GM13977 (cell line): ENCODE measurements around the gene SLC38A6.

Experiments
- DNase-seq: peaks from one replicate; pipeline ENCODE4 v3.0.0; 2012; ENCODE audit warnings: low spot score
- in situ Hi-C: fragments of 300-500 bp; cut with MboI; formaldehyde crosslinking; loops from one replicate; pipeline ENCODE4 v1.12.0; 2022; ENCODE audit warnings: low sequenced_read_pairs, low pct_unique_long_range_greater_than_20kb, mixed read lengths, inconsistent platforms; ENCODE audit not compliant: unreplicated experiment
- TF ChIP-seq, protein P1 (sequence below): IDR thresholded peaks from 2 replicates; pipeline ENCODE4 v1.5.1; 2012; ENCODE audit warnings: mild to moderate bottlenecking, control low read depth; ENCODE audit not compliant: insufficient read depth; ENCODE audit errors: extremely low read depth, missing control alignments

The SLC38A6 gene

DNA sequence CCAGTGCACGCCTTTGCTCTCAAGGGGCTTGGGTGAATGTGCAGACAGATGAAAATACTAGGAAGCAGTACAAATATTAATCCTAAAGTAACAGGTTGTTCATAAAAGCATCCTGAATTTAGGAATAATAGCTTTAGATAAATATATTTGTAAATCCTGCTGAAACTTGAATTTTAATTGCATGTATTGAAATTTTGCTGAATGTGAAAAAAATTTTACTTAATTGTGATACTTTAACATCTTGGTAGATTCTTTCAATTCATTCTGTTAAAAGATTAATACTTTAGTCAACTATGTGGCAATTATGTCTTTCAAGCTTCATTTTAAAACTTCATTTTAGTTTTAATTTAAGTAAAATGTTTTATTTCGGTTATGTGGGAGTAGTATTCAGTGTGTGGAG is 5.5 kb downstream of the SLC38A6 start:
- in situ Hi-C loops: no loop called here
- DNase-seq: no peak
- TF ChIP-seq, protein P1, sequence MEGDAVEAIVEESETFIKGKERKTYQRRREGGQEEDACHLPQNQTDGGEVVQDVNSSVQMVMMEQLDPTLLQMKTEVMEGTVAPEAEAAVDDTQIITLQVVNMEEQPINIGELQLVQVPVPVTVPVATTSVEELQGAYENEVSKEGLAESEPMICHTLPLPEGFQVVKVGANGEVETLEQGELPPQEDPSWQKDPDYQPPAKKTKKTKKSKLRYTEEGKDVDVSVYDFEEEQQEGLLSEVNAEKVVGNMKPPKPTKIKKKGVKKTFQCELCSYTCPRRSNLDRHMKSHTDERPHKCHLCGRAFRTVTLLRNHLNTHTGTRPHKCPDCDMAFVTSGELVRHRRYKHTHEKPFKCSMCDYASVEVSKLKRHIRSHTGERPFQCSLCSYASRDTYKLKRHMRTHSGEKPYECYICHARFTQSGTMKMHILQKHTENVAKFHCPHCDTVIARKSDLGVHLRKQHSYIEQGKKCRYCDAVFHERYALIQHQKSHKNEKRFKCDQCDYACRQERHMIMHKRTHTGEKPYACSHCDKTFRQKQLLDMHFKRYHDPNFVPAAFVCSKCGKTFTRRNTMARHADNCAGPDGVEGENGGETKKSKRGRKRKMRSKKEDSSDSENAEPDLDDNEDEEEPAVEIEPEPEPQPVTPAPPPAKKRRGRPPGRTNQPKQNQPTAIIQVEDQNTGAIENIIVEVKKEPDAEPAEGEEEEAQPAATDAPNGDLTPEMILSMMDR: no peak

DNA sequence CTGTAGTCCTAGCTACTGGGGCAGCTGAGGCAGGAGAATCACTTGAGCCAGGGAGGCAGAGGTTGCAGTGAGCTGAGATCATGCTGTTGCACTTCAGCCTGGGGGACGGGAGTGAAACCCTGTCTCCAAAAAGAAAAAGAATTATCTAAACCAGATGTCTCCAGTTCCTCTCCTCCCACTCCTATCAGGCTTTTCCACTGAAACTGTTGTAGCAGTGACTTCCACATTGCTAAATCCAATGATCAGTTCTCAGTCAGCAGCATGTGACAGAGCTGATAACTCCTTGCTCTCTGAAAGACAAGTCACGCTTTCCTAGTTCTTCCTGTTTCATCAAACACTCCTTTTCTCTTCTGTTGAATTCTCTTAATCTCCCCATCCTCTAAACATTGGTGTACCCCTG is 8.6 kb downstream of the SLC38A6 start:
- in situ Hi-C loops: no loop called here
- DNase-seq: no peak
- TF ChIP-seq, protein P1: no peak

DNA sequence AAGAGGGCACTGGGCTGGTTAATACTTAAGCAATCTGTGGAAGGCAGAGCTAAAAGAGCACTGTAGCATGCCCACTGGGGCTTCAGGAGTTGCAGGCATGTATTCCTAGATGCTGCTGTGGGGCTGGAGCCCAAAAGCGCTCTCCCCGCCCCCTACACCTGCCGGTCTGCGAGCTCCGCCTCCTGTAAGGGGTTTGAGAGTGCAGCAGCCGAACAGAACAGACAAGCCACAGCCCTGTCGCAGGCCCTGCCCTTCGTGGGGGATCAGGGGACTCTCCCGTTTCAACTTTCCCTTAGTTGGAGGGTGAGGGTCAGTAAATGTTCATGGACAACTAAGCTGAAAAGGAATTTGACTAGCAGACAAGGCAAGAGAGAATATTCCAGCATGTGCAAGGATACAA is 17.6 kb downstream of the SLC38A6 start:
- TF ChIP-seq, protein P1: no peak
- in situ Hi-C loops: no loop called here
- no peak for DNase-seq

- in situ Hi-C loops: no loop called here
- DNase-seq: no peak
- TF ChIP-seq, protein P1: no peak
Measured at GRCh38 chr14:60999536-60999935, 18.5 kb downstream of the SLC38A6 start.

DNA sequence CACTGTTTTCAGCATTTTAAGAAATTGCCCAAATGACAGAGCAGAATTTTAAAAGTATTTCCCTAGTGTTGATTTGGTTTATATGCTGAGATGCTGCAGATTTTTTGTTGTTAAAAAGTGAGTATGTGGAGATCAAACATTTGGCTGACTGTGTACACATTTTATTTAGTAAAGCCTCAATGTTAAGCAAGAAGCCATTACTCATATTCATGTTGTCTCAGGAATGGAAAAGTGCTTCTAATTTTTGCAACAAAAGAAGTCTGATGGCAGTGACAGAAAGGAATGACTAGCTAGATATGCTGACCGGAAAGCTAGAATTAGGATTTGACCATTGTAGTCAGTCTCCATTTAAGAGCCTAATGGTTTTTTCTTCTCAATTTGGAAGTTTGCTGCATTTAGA is 22.5 kb downstream of the SLC38A6 start:
- TF ChIP-seq, protein P1: no peak
- no peak for DNase-seq
- in situ Hi-C loops: no loop called here

DNA sequence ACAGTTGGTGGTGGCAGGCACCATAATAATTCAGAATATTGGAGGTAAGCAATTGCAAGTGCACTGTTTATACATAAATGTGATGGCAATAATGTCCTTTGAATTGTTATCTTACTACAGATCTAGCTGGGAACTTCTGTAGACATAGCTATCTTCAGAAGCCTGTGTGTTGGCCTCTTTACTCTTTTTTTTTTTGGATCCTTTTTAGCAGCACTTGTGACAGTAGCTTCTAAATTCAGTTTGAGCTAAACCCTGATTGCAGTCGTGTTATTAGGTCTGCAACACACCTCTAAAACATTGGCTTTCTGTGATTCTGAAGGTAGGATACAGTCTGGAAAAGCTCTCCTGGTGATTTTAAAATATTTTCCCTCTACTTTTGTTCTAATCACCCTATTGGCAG is 38.5 kb downstream of the SLC38A6 start:
- no peak for DNase-seq
- in situ Hi-C loops: no loop called here
- TF ChIP-seq, protein P1: no peak
